Stomach (tissue), 4 donors: ENCODE measurements around the gene IL2RG.

Experiments used
- POLR2A ChIP-seq, 4 donors: fragments of 450-650 bp; IDR thresholded peaks; one replicate each; pipeline ENCODE4 v1.6.1; 2016; ENCODE audit warnings: antibody characterized with exemption in 4 of 4, control low read depth in 2 of 4, mild to moderate bottlenecking in 1 of 4, moderate library complexity in 1 of 4
- POLR2AphosphoS5 ChIP-seq, 3 donors: sonication (generic); formaldehyde crosslinking; IDR thresholded peaks; one replicate each; pipeline ENCODE4 v1.6.1; 2016; ENCODE audit warnings: antibody characterized with exemption in 3 of 3
- TF ChIP-seq, protein P1 (sequence below), 7 experiments: fragments of 450-650 bp in 4 of 7; fragments of 200-600 bp in 3 of 7; sonication (generic) in 3 of 7; IDR thresholded peaks; one replicate each; pipeline ENCODE4 v1.5.1; 2016 to 2019; ENCODE audit warnings: antibody characterized with exemption in 7 of 7, control low read depth in 2 of 7, mild to moderate bottlenecking in 1 of 7

DNA sequence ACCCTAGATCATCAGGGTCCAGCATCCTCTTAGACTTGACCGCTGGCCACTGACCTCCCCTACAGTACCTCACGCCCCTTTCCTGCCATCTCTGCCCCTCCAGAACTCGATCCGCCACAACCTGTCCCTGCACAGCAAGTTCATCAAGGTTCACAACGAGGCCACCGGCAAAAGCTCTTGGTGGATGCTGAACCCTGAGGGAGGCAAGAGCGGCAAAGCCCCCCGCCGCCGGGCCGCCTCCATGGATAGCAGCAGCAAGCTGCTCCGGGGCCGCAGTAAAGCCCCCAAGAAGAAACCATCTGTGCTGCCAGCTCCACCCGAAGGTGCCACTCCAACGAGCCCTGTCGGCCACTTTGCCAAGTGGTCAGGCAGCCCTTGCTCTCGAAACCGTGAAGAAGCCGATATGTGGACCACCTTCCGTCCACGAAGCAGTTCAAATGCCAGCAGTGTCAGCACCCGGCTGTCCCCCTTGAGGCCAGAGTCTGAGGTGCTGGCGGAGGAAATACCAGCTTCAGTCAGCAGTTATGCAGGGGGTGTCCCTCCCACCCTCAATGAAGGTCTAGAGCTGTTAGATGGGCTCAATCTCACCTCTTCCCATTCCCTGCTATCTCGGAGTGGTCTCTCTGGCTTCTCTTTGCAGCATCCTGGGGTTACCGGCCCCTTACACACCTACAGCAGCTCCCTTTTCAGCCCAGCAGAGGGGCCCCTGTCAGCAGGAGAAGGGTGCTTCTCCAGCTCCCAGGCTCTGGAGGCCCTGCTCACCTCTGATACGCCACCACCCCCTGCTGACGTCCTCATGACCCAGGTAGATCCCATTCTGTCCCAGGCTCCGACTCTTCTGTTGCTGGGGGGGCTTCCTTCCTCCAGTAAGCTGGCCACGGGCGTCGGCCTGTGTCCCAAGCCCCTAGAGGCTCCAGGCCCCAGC lies 10.5 kb downstream of the IL2RG start:
- TF ChIP-seq POLR2AphosphoS5 (IDR thresholded peaks at IDR 0.05) (no peak), POLR2A (IDR thresholded peaks at IDR 0.05) (no peak)
- TF ChIP-seq, protein P1, sequence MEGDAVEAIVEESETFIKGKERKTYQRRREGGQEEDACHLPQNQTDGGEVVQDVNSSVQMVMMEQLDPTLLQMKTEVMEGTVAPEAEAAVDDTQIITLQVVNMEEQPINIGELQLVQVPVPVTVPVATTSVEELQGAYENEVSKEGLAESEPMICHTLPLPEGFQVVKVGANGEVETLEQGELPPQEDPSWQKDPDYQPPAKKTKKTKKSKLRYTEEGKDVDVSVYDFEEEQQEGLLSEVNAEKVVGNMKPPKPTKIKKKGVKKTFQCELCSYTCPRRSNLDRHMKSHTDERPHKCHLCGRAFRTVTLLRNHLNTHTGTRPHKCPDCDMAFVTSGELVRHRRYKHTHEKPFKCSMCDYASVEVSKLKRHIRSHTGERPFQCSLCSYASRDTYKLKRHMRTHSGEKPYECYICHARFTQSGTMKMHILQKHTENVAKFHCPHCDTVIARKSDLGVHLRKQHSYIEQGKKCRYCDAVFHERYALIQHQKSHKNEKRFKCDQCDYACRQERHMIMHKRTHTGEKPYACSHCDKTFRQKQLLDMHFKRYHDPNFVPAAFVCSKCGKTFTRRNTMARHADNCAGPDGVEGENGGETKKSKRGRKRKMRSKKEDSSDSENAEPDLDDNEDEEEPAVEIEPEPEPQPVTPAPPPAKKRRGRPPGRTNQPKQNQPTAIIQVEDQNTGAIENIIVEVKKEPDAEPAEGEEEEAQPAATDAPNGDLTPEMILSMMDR (IDR thresholded peaks at IDR 0.05), result no peak
